Measurements from ENCODE around the gene PIK3R4.

PIK3R4 gene

DNA sequence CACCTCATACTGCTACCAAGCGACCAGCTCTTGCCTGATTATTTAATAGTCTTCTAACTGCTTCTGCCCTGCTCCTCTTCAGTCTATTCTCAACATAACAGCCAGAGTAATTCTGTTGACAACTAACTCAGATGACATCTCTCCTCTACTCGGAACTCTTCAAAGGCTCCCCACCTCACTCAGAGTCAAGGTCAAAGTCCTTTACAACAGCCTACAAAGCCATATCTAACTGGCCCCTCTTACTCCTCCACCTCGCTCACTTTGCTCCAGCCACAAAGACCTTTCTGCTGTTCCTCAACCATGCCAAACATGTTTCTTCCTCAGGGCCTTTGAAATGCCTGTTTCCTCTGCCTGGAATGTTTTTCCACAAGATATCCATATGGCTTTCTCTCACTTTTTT lies 43.6 kb downstream of the PIK3R4 start:
- DNase-seq (ENCODE audit: low read depth, low spot score), result no peak
- no peak overlapping the region for H3K4me3 ChIP-seq (ENCODE audit: low read depth, low read length)
- in situ Hi-C loops (cut with HindIII; ENCODE audit: low sequenced_read_pairs), result no loop called here
- TF ChIP-seq, protein P1, sequence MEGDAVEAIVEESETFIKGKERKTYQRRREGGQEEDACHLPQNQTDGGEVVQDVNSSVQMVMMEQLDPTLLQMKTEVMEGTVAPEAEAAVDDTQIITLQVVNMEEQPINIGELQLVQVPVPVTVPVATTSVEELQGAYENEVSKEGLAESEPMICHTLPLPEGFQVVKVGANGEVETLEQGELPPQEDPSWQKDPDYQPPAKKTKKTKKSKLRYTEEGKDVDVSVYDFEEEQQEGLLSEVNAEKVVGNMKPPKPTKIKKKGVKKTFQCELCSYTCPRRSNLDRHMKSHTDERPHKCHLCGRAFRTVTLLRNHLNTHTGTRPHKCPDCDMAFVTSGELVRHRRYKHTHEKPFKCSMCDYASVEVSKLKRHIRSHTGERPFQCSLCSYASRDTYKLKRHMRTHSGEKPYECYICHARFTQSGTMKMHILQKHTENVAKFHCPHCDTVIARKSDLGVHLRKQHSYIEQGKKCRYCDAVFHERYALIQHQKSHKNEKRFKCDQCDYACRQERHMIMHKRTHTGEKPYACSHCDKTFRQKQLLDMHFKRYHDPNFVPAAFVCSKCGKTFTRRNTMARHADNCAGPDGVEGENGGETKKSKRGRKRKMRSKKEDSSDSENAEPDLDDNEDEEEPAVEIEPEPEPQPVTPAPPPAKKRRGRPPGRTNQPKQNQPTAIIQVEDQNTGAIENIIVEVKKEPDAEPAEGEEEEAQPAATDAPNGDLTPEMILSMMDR (IDR thresholded peaks at IDR 0.05; ENCODE audit: low read depth, low read length), result no peak

DNA sequence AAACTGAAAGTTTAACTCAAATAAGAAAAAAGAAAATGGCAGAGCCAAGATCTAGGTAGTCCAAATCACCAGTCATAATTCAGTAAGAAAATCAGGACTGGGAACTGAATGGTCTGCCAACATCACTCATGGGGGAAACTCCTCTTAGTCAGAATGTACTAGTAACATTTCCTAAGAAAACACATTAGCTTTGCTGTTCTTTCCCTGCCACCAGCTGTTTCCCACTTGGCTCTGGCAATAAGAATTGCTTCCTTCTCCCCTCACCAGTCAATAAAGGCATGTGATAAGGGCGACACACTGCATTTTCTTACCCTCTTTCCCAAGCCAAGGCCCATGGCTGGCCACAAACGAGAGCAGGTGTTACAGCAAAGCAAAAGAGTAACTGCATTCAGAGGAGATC lies 46.1 kb downstream of the PIK3R4 start:
- in situ Hi-C loops (cut with HindIII; ENCODE audit: low sequenced_read_pairs), result no loop called here
- peak; percentile 62 for DNase-seq (ENCODE audit: low read depth, low spot score)
- no peak overlapping the region for H3K4me3 ChIP-seq (ENCODE audit: low read depth, low read length)
- TF ChIP-seq, protein P1 (IDR thresholded peaks at IDR 0.05; ENCODE audit: low read depth, low read length), result no peak

DNA sequence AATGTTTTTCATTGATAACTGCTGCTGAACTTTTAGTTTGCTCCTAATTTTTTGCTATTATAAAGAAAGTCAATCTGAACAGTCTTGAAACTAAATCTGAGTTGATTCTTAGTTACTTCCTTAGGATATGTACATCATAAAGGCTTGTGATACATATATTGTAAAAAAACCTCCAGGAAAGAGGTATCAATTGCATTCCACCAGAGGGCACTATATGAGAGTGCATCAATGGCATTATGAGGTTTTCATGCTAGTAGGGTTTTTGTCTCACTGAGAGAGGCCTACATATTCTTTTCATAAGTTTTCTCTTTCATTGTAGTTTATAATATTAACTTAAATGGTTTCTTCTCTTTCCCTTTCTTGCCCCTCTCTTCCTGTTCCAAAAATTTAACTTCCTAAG lies 46.9 kb downstream of the PIK3R4 start:
- in situ Hi-C loops (cut with HindIII; ENCODE audit: low sequenced_read_pairs), result no loop called here
- no peak for DNase-seq (ENCODE audit: low read depth, low spot score)
- H3K4me3 ChIP-seq (ENCODE audit: low read depth, low read length), result no peak overlapping the region
- TF ChIP-seq, protein P1 (IDR thresholded peaks at IDR 0.05; ENCODE audit: low read depth, low read length), result peak; percentile 29

DNA sequence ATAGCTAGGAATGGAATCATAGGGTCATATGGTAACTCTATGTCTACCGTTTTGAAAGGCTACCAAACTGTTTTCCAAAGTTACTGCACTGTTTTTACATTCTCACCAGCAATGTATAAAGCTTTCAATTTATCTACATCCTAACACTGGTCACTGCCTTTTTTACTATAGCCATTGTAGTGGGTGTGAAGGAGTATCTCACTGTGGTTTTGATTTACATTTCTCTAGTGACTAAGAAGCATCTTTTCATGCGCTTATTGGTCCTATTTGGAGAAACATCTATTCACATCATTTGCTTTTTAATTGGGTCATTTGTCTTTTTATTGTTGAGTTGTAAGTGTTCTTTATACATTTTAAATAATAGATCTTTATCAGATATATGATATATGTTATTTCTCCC lies 53.3 kb downstream of the PIK3R4 start:
- DNase-seq (ENCODE audit: low read depth, low spot score), result no peak

DNA sequence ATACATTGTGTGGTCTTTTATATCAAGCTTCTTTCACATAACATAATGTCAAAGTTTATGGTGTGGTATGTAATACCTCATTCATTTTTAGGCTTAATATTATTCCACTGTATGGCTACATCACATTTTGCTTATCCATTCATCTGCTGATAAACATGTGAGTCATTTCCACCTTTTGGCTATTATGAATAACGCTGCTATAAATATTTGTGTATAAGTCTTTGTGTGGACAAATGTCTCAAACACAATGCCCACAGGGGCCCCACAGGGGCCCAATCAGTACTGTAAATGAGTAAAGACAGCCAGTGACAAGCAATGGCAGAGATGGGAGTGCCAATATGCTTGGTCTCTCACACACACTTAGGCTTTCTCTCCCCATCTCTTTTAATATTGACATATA lies 54.2 kb downstream of the PIK3R4 start:
- no peak for DNase-seq (ENCODE audit: low read depth, low spot score)
- H3K4me3 ChIP-seq (ENCODE audit: low read depth, low read length), result no peak overlapping the region
- in situ Hi-C loops (cut with HindIII; ENCODE audit: low sequenced_read_pairs), result no loop called here
- TF ChIP-seq, protein P1 (IDR thresholded peaks at IDR 0.05; ENCODE audit: low read depth, low read length), result no peak

More for the DNA sequence above, 53.3 kb downstream of the PIK3R4 start:
- in situ Hi-C loops (cut with HindIII; ENCODE audit: low sequenced_read_pairs), result no loop called here
- TF ChIP-seq, protein P1 (IDR thresholded peaks at IDR 0.05; ENCODE audit: low read depth, low read length), result no peak
- H3K4me3 ChIP-seq (ENCODE audit: low read depth, low read length), result no peak overlapping the region

DNA sequence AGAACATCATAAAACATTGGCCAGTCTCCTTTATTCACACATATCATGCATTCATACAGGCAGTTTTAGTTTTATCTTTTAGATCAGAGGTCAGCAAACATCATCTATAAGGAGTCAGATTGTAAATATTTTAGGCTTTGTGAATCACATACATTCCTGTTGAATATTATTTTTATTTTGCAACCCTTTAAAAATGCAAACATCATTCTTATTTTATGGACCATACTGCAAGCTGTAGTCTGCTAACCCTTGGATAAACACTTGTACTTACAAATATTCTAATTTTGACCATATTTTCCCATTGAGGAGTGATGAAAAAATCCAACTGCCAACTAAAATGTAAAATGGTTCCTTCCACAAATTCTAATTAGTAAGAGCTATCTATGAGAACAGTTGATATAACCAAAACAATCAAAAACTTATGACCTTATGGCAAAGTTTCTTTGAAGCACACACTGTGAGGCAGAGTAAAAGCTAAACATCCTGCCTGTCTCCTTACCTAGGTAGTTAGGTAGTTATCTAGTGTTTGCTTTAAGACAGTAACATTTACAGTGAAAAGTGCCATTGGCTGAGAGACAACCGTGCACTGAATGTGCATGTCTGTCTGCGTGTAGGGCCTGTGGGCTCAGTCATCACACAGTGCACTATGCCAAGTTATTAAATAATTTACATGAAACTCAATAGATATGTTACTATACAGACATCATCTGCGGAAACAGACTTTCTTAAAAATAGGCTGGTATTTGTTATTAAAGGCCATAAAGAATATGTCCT lies 57.7 kb downstream of the PIK3R4 start:
- in situ Hi-C loops (cut with HindIII; ENCODE audit: low sequenced_read_pairs), result no loop called here
- DNase-seq (ENCODE audit: low read depth, low spot score), result no peak
- TF ChIP-seq, protein P1 (IDR thresholded peaks at IDR 0.05; ENCODE audit: low read depth, low read length), result no peak
- no peak overlapping the region for H3K4me3 ChIP-seq (ENCODE audit: low read depth, low read length)
